ENCODE results near the gene ABAT. TPM values are rescaled to one million over a fixed set of nuclear protein-coding genes. Genes with fewer than 3 reads are reported as not detected.

Gene ABAT
- total RNA-seq, 1 experiment from 2014 or later = 4.7 TPM

DNA sequence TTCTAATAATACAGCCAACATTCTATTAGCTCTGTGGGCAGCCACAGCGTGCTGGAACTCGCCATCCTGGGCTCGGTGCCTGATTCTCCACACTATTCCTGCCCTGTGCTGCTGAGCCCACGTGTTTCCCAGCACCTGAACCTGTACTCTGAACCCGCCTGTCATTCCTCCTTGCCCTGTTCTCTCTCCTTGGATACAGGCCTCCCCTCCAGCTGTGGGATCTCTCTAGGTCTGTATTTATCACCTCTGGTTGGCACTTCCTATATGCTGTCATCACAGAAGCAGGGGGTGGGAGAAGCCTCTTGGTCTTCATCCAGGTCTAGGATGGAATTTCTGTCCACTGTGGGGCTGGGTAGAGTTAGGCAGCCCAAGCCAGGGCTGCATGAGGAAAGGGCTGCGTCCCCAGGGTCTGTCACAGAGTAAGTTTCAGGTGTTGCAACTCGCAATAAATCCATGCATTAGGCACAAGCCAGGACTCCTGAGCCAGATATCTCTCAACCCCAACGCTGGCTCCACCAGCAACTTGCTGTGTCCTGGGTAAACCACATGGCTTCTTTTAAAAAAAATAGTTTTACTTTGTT, 56.0 kb downstream of the ABAT start:
- H3K9ac ChIP-seq (ENCODE audit: low read length) = no peak overlapping the region
- no peaks in the 10 kb centered on the region for H3K36me3 ChIP-seq (ENCODE audit: control insufficient read depth in 1 of 2, insufficient read depth in 2 of 2, low read length in 2 of 2)
- DNase-seq (ENCODE audit: low read depth, low spot score) (no peak), ATAC-seq (no peak)
- TF ChIP-seq POLR2AphosphoS5 (IDR thresholded peaks at IDR 0.05; ENCODE audit: low read depth, low read length) (no peak), ELF1 (IDR thresholded peaks at IDR 0.05; ENCODE audit: borderline replicate concordance, low read depth) (no peak), TCF7L2 (IDR thresholded peaks at IDR 0.05; ENCODE audit: borderline replicate concordance, extremely low read depth, insufficient read depth, insufficient read length) (no peak), ZNF274 (IDR thresholded peaks at IDR 0.05; ENCODE audit: low read depth, low read length) (no peak), SP1 (IDR thresholded peaks at IDR 0.05; ENCODE audit: low read depth) (no peak), EZH2 (IDR thresholded peaks at IDR 0.05) (no peak), SIN3A (IDR thresholded peaks at IDR 0.05; ENCODE audit: low read depth) (no peak), POLR2A (IDR thresholded peaks at IDR 0.05; ENCODE audit: borderline replicate concordance, extremely low read depth, insufficient read depth, insufficient read length) (no peak), JUND (IDR thresholded peaks at IDR 0.05) (no peak), EGR1 (IDR thresholded peaks at IDR 0.05; ENCODE audit: low read depth) (no peak)
- TF ChIP-seq, protein P1, sequence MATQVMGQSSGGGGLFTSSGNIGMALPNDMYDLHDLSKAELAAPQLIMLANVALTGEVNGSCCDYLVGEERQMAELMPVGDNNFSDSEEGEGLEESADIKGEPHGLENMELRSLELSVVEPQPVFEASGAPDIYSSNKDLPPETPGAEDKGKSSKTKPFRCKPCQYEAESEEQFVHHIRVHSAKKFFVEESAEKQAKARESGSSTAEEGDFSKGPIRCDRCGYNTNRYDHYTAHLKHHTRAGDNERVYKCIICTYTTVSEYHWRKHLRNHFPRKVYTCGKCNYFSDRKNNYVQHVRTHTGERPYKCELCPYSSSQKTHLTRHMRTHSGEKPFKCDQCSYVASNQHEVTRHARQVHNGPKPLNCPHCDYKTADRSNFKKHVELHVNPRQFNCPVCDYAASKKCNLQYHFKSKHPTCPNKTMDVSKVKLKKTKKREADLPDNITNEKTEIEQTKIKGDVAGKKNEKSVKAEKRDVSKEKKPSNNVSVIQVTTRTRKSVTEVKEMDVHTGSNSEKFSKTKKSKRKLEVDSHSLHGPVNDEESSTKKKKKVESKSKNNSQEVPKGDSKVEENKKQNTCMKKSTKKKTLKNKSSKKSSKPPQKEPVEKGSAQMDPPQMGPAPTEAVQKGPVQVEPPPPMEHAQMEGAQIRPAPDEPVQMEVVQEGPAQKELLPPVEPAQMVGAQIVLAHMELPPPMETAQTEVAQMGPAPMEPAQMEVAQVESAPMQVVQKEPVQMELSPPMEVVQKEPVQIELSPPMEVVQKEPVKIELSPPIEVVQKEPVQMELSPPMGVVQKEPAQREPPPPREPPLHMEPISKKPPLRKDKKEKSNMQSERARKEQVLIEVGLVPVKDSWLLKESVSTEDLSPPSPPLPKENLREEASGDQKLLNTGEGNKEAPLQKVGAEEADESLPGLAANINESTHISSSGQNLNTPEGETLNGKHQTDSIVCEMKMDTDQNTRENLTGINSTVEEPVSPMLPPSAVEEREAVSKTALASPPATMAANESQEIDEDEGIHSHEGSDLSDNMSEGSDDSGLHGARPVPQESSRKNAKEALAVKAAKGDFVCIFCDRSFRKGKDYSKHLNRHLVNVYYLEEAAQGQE (IDR thresholded peaks at IDR 0.05; ENCODE audit: low read depth) = no peak
- BruUV-seq (replicated peaks) = no TSS peak
- RAD21 ChIA-PET (ENCODE audit: low non-redundant PET in 1 of 2, low total read pairs in 2 of 2, uncharacterized antibody in 2 of 2, unreplicated experiment in 2 of 2) = no interaction called here
- H4K20me1 ChIP-seq (ENCODE audit: insufficient read depth) = no peaks in the 10 kb centered on the region
- no peaks in the 10 kb centered on the region for H3K27me3 ChIP-seq (ENCODE audit: insufficient read depth, low read length)
- H2AFZ ChIP-seq (ENCODE audit: low read depth, low read length, poor library complexity, severe bottlenecking) = no peak overlapping the region
- H3K27ac ChIP-seq (ENCODE audit: low read depth, low read length) = no peak overlapping the region
- no peaks in the 10 kb centered on the region for H3K79me2 ChIP-seq (ENCODE audit: insufficient read depth, low read length)
- no peak overlapping the region for H3K4me2 ChIP-seq (ENCODE audit: low read length)
- CTCF ChIA-PET = no interaction called here
- H3K4me1 ChIP-seq (ENCODE audit: control insufficient read depth in 1 of 2, insufficient read depth in 2 of 2, low read length in 2 of 2) = no peaks in the 10 kb centered on the region
- no peak overlapping the region for H3K4me3 ChIP-seq (replicated peaks in 1 of 2; ENCODE audit: low read depth in 1 of 2, low read length in 2 of 2)
- H3K9me2 ChIP-seq (ENCODE audit: insufficient read depth) = no peaks in the 10 kb centered on the region
- POLR2A ChIA-PET = no interaction called here
- intact Hi-C loops (cut with micrococcal nuclease) = no loop called here
- no peaks in the 10 kb centered on the region for H3K9me3 ChIP-seq (ENCODE audit: control insufficient read depth in 1 of 2, insufficient read depth in 1 of 2, low read depth in 1 of 2, low read length in 2 of 2)
